Stimulated activated CD8-positive, alpha-beta memory T cell treated with anti-CD3 and anti-CD28 coated beads, Interleukin-12 subunit alpha, Interleukin-12 subunit beta, amount 100 ng/mL, for 24 hours (primary cell): ENCODE results near the gene AICDA.

Experiments used
- DNase-seq: peaks from one replicate; pipeline ENCODE4 v3.0.0-alpha.2; 2020; ENCODE audit errors: extremely low read depth

The AICDA gene

GRCh38 chr12:8554451-8555195 is 58.0 kb downstream of the AICDA start:
- no peak for DNase-seq

GRCh38 chr12:8553088-8553627 is 59.5 kb downstream of the AICDA start:
- no peak for DNase-seq
